Activated naive CD4-positive, alpha-beta T cell treated with anti-CD3 and anti-CD28 coated beads, Interleukin-2, amount 10 ng/mL, durations not matched to agents 7 days and 5 days (primary cell): ENCODE results near the gene GRIN3B.

Experiments
- CTCF ChIA-PET: fragments of 350-600 bp; sonication (Branson Sonifier 250); formaldehyde crosslinking; loops from one replicate; lab custom pipeline; 2021; ENCODE audit warnings: antibody characterized with exemption; lab: Charles Lee
- DNase-seq: peaks from one replicate; pipeline ENCODE4 v3.0.0-alpha.2; 2020
- H3K27ac Mint-ChIP-seq: one replicate; pipeline ENCODE4 v1.8.0; 2021; ENCODE audit warnings: mild to moderate bottlenecking, moderate library complexity, mixed read lengths
- H3K27me3 Mint-ChIP-seq: one replicate; pipeline ENCODE4 v1.8.0; 2021; ENCODE audit warnings: mild to moderate bottlenecking, mixed read lengths
- H3K36me3 Mint-ChIP-seq: one replicate; pipeline ENCODE4 v1.8.0; 2021; ENCODE audit warnings: mixed read lengths
- H3K4me1 Mint-ChIP-seq: one replicate; pipeline ENCODE4 v1.8.0; 2021; ENCODE audit warnings: mixed read lengths
- H3K4me3 Mint-ChIP-seq: one replicate; pipeline ENCODE4 v1.8.0; 2021; ENCODE audit warnings: mild to moderate bottlenecking, moderate library complexity, mixed read lengths
- H3K9me3 Mint-ChIP-seq: one replicate; pipeline ENCODE4 v1.8.0; 2021; ENCODE audit warnings: mixed read lengths

GRIN3B gene

DNA sequence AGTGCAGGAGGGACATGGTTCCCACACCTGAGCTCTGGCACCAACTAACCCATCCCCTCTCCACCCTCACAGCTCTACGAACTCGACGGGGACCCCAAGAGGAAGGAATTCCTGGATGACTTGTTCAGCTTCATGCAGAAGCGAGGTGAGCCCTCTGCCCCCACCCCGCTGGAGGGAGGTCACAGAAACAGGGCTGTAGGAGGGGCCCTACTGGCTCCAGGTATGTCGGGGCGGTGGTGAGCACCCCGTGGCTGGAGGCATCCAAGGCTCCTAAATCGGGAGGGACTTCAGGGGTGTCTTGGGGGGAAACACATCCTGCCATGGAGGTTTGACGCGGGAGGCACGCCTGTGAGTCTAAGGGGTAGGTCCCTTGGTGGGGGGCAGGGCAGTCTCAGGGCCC, 40.2 kb upstream of the GRIN3B start:
- Mint-ChIP-seq H3K36me3 (peaks cover 24% of the 10 kb centered on the region), H3K27me3 (no peaks in the 10 kb centered on the region), H3K4me1 (peaks cover 17% of the 10 kb centered on the region), H3K4me3 (no peak overlapping the region), H3K9me3 (no peaks in the 10 kb centered on the region), H3K27ac (no peak overlapping the region)
- no peak for DNase-seq
- CTCF ChIA-PET, result no interaction called here

DNA sequence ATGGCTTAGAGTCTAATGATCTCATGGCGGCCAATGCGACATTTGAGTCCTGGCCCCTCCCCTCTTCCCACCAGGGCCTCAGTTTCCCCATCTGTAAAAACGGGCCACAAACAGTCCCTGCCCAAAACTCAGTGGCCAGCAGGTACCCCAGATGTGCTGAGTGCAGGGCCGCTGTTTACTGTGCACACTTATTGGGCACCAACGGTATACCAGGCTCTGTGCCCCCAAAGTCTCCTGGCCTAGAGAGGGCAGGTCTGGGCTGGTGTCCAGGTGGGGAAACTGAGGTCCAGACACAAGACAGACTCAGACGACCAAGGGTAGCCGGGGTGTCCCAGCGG, 39.6 kb upstream of the GRIN3B start:
- H3K27me3 Mint-ChIP-seq, result no peaks in the 10 kb centered on the region
- CTCF ChIA-PET, result no interaction called here
- H3K9me3 Mint-ChIP-seq, result no peaks in the 10 kb centered on the region
- DNase-seq, result no peak
- no peak overlapping the region for H3K4me3 Mint-ChIP-seq
- H3K36me3 Mint-ChIP-seq, result peaks cover 28% of the 10 kb centered on the region
- H3K4me1 Mint-ChIP-seq, result peaks cover 20% of the 10 kb centered on the region
- no peak overlapping the region for H3K27ac Mint-ChIP-seq

DNA sequence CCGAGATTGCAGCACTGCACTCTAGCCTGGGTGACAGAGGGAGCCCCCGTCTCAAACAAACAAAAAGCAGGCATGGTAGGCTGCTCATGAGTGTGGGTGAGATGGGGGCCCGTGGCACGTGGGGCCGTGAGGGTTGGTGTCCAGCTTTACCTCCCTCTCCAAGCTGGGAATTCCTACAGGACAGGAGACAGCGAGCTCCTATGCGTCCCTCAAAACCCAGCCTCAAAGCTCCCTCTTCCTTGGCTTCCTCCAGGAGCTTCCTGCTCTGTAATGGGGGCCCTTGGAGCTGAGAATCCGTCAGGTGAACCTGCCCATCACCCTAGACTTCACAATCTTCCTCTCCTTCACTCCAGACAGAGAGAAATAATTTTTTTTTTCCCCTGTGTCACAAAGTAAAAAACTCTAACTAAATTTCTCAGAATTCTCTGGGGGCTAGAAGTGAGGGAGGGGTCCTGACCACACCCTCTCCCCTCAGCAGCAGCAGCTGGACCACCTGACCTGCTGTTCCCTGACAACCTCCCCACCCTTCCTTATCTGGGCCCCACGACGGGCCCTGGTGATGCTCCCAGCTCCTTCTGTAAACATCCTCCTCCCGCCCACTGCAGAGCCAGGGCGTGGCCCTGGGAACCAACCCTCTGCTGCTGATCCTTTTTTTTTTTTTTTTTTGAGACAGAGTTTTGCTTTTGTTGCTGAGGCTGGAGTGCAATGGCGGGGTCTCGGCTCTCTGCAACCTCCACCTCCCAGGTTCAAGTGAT, 38.2 kb upstream of the GRIN3B start:
- Mint-ChIP-seq H3K27ac (peak overlapping the region; percentile 84), H3K36me3 (peaks cover 33% of the 10 kb centered on the region), H3K9me3 (no peaks in the 10 kb centered on the region), H3K27me3 (no peaks in the 10 kb centered on the region), H3K4me3 (no peak overlapping the region), H3K4me1 (peaks cover 20% of the 10 kb centered on the region)
- peak; percentile 38 for DNase-seq
- CTCF ChIA-PET, result interaction anchor here (0.6 kb wide), 1 partner anchor 34 kb away, joined by 3 read pairs; no protein-coding TSS in a partner anchor

DNA sequence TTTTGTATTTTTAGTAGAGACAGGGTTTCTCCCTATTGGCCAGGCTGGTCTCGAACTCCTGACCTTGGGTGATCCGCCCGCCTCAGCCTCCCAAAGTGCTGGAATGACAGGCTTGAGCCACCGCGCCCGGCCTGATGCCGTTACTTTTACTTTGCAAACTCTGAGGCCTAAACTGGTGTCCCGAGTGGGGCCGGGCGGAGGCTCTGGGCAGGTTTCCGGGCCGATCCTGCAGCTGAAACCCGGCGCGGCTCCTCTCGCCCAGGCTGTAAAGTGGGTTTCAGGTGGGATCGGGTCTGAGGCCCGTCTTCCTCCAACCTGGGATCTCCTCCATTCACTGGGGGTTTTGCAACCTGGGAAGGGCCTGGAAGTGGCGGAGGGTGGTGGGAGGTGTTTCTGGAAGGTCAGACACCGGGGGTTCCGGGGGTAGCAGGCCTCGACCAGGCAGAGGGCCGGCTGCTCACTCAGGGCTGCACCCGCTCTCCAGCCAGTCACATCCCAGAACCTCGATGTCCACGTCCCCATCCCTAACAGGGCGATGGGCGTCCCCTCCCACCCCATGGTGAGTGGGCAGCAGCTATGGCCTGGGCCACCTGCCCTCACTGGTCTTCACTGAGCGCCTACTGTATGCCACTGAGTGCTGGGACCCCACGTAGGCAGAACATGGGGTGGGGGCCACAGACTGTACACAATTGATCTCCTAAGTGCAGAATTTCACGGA, 37.4 kb upstream of the GRIN3B start:
- Mint-ChIP-seq H3K36me3 (peaks cover 37% of the 10 kb centered on the region), H3K9me3 (no peaks in the 10 kb centered on the region), H3K27ac (peak overlapping the region; percentile 11), H3K27me3 (no peaks in the 10 kb centered on the region), H3K4me1 (peaks cover 20% of the 10 kb centered on the region), H3K4me3 (no peak overlapping the region)
- DNase-seq, result no peak
- CTCF ChIA-PET, result no interaction called here

DNA sequence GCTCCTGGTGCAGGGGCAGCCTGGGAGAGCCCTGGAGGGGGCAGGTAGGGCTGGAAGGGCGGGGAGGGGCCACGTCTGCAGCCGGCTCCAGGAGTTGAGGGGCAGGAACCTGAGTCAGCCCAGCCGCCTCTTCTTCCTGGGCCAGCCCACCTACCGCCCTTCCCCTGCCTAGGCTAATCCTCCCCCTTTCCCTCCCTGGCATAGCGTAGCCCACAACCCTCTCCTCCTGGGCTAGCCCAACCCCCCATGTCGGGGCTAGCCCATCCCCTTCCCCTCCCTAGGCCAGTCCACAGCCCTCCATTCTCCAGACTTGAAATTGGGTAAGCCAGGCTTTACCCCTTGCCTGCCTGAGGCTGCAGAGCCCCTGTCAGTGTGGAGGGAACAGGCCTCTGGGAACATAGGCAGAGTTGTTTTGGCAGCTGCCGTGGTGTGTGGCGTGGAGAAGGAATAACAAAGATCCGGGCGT, 36.7 kb upstream of the GRIN3B start:
- DNase-seq, result no peak
- H3K27me3 Mint-ChIP-seq, result no peaks in the 10 kb centered on the region
- no peak overlapping the region for H3K4me3 Mint-ChIP-seq
- no peaks in the 10 kb centered on the region for H3K9me3 Mint-ChIP-seq
- no peak overlapping the region for H3K27ac Mint-ChIP-seq
- CTCF ChIA-PET, result no interaction called here
- peaks cover 20% of the 10 kb centered on the region for H3K4me1 Mint-ChIP-seq
- H3K36me3 Mint-ChIP-seq, result peaks cover 41% of the 10 kb centered on the region

- no peak overlapping the region for H3K27ac Mint-ChIP-seq
- H3K4me3 Mint-ChIP-seq, result no peak overlapping the region
- H3K9me3 Mint-ChIP-seq, result no peaks in the 10 kb centered on the region
- H3K27me3 Mint-ChIP-seq, result no peaks in the 10 kb centered on the region
- CTCF ChIA-PET, result interaction anchor here (1.3 kb wide), 1 partner anchor 40 kb away, joined by 3 read pairs; no protein-coding TSS in a partner anchor
- peaks cover 17% of the 10 kb centered on the region for H3K4me1 Mint-ChIP-seq
- peaks cover 41% of the 10 kb centered on the region for H3K36me3 Mint-ChIP-seq
- DNase-seq, result no peak
Measured at GRCh38 chr19:964116-964520, 36.1 kb upstream of the GRIN3B start.

DNA sequence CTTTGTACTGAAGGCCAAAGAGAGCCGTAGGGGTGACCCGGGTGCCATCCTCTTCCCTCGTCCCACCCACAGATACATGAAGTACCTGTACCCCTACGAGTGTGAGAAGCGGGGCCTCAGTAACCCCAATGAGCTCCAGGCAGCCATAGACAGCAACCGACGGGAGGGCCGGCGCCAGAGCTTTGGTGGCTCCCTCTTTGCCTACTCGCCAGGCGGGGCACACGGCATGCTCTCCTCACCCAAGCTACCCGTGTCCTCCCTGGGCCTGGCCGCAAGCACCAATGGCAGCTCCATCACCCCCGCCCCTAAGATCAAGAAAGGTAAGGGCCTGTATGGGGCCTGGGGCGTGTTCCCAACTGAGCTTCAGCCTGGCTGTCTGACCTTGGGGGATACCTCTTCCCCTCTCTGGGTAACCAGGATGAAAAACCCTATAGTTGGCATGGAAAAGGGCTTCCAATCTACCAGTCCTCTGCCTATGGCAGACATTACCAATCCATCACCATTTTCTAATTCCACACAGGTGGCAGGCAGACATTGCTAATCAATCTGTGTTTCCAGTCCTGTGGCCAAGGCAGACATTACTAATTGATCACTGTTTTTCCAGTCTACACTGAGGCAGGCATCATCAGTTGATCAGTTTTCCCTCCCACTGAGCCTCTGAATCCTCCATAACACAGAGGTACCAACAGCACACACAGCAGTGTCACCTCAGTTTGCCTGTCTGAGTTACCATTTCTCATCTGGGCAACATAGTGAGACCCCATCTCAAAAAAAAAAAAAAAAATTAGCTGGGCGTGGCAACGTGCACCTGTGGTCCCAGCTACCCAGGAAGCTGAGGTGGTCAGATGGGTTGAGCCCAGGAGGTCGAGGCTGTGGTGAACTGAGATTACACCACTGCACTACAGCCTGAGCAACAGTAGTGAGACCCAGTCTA, 35.2 kb upstream of the GRIN3B start:
- peaks cover 15% of the 10 kb centered on the region for H3K4me1 Mint-ChIP-seq
- peaks cover 41% of the 10 kb centered on the region for H3K36me3 Mint-ChIP-seq
- no peak overlapping the region for H3K4me3 Mint-ChIP-seq
- no peaks in the 10 kb centered on the region for H3K27me3 Mint-ChIP-seq
- CTCF ChIA-PET, result interaction anchor here (1.3 kb wide), 1 partner anchor 39 kb away, joined by 3 read pairs; no protein-coding TSS in a partner anchor
- DNase-seq, result no peak
- no peaks in the 10 kb centered on the region for H3K9me3 Mint-ChIP-seq
- no peak overlapping the region for H3K27ac Mint-ChIP-seq

- Mint-ChIP-seq H3K27ac (no peak overlapping the region), H3K27me3 (no peaks in the 10 kb centered on the region), H3K4me1 (peaks cover 15% of the 10 kb centered on the region), H3K36me3 (peaks cover 52% of the 10 kb centered on the region), H3K4me3 (no peak overlapping the region), H3K9me3 (peaks cover 7% of the 10 kb centered on the region)
- no peak for DNase-seq
- CTCF ChIA-PET, result no interaction called here
Measured at GRCh38 chr19:966485-967088, 33.6 kb upstream of the GRIN3B start.

GRCh38 chr19:970695-971094, 29.5 kb upstream of the GRIN3B start:
- H3K27ac Mint-ChIP-seq, result peak overlapping the region; percentile 55
- H3K4me3 Mint-ChIP-seq, result no peak overlapping the region
- CTCF ChIA-PET, result interaction anchor here (1.3 to 1.9 kb wide), 2 partner anchors 11 to 48 kb away, joined by 3 to 8 read pairs; no protein-coding TSS in a partner anchor

GRCh38 chr19:971795-972194, 28.4 kb upstream of the GRIN3B start:
- Mint-ChIP-seq H3K4me3 (no peak overlapping the region), H3K27ac (no peak overlapping the region), H3K4me1 (no peaks in the 10 kb centered on the region), H3K36me3 (peaks cover 33% of the 10 kb centered on the region), H3K27me3 (no peaks in the 10 kb centered on the region), H3K9me3 (peaks cover 7% of the 10 kb centered on the region)
- CTCF ChIA-PET, result interaction anchor here (1.9 kb wide), 1 partner anchor 49 kb away, joined by 8 read pairs; no protein-coding TSS in a partner anchor
- no peak for DNase-seq

More at GRCh38 chr19:970695-971094, 29.5 kb upstream of the GRIN3B start:
- Mint-ChIP-seq H3K9me3 (peaks cover 7% of the 10 kb centered on the region), H3K4me1 (no peaks in the 10 kb centered on the region), H3K36me3 (peaks cover 37% of the 10 kb centered on the region), H3K27me3 (no peaks in the 10 kb centered on the region)
- no peak for DNase-seq

GRCh38 chr19:972281-972680, 27.9 kb upstream of the GRIN3B start:
- Mint-ChIP-seq H3K36me3 (peaks cover 30% of the 10 kb centered on the region), H3K27ac (no peak overlapping the region), H3K4me1 (no peaks in the 10 kb centered on the region), H3K27me3 (no peaks in the 10 kb centered on the region), H3K9me3 (peaks cover 7% of the 10 kb centered on the region), H3K4me3 (no peak overlapping the region)
- no peak for DNase-seq
- CTCF ChIA-PET, result no interaction called here

DNA sequence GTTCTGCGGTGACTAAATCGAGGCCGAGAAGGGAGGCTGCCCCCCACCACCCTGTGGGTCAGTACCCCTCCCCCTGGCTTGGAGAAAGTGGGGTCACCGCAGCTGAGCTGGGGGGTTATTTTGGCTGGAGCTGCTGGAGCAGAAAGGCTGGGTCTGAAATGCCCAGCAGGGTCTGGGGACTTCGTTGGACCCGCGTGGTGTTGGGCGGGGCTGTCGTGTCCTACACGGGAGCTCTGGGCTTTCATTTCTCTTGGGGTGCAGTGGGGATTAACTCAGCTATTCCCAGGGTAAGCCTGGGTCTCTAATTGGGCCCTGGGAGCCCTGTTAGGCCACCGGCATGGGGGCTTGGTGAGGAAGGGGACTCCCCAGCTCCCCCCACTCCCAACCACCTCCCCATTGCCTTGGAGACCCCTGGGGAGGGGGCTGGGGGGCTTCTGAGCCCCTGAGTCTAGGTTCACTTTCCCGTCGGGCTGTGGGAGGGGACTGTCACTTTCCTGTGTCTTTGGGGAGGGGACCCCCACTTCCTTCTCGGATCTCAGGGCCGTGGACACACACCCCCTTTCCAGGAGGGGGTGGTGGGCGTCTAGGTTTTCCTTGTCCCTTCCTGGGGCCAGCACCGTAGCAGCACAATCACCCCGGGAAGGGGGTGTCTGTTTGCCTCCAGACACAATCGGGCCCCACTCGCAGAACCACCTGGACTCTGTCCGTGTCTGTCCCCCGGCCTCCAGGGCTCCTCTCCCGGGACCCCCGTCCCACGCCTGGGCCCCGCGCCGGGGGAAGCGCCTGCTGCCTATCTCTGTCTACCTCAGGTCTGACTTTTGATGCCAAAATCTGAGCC, 26.3 kb upstream of the GRIN3B start:
- CTCF ChIA-PET, result no interaction called here
- no peak for DNase-seq
- H3K4me3 Mint-ChIP-seq, result no peak overlapping the region
- no peaks in the 10 kb centered on the region for H3K27me3 Mint-ChIP-seq
- H3K9me3 Mint-ChIP-seq, result peaks cover 7% of the 10 kb centered on the region
- H3K27ac Mint-ChIP-seq, result no peak overlapping the region
- peaks cover 22% of the 10 kb centered on the region for H3K36me3 Mint-ChIP-seq
- H3K4me1 Mint-ChIP-seq, result no peaks in the 10 kb centered on the region
